Gastrocnemius medialis (tissue), 4 donors: ENCODE measurements around the gene C19orf44. TPM values are rescaled to one million over a fixed set of nuclear protein-coding genes. Genes with fewer than 3 reads are reported as not detected.

Experiments used
- ATAC-seq, 2 donors: fragments of 150-250 bp; one replicate each; pipeline ENCODE4 v1.9.1; 2016
- DNase-seq, 2 donors: peaks; one replicate each; pipeline ENCODE4 v3.0.0-alpha.2; 2019
- H3K27ac ChIP-seq, 4 donors: fragments of 200-600 bp; sonication (generic); 1 replicate in 1 of 4; 2 replicates in 3 of 4; pipeline ENCODE4 v1.5.1; 2016 to 2018; ENCODE audit warnings: mild to moderate bottlenecking in 2 of 4, moderate library complexity in 1 of 4
- H3K27me3 ChIP-seq, 3 donors: fragments of 200-600 bp; sonication (generic) in 2 of 3; 1 replicate in 1 of 3; 2 replicates in 2 of 3; pipeline versions ENCODE4 v1.5.1 to v1.6.0; 2016 to 2019; ENCODE audit warnings: mild to moderate bottlenecking in 1 of 3, moderate library complexity in 1 of 3
- H3K36me3 ChIP-seq, 2 donors: fragments of 200-600 bp; sonication (generic) in 1 of 2; one replicate each; pipeline ENCODE4 v1.5.1; 2017 to 2018
- H3K4me1 ChIP-seq, 2 donors: fragments of 200-600 bp; sonication (generic) in 1 of 2; one replicate each; pipeline ENCODE4 v1.5.1; 2016 to 2017; ENCODE audit warnings: mild to moderate bottlenecking in 2 of 2
- H3K4me3 ChIP-seq, 4 donors: fragments of 200-600 bp; sonication (generic) in 3 of 4; 1 replicate in 1 of 4; 2 replicates in 3 of 4; pipeline ENCODE4 v1.5.1; 2016 to 2019; ENCODE audit warnings: mild to moderate bottlenecking in 2 of 4
- H3K9me3 ChIP-seq, 3 donors: fragments of 200-600 bp; sonication (generic) in 2 of 3; 1 replicate in 1 of 3; 2 replicates in 2 of 3; pipeline ENCODE4 v1.5.1; 2016 to 2019
- POLR2A ChIP-seq, 2 donors: fragments of 450-650 bp; IDR thresholded peaks; one replicate each; pipeline ENCODE4 v1.6.1; 2017; ENCODE audit warnings: antibody characterized with exemption in 2 of 2, mild to moderate bottlenecking in 2 of 2, moderate library complexity in 2 of 2
- in situ Hi-C, 4 donors: fragments of 200-750 bp; cut with MboI; loops; one replicate each; pipeline versions ENCODE4 v1.15.0 to v1.8.0; 2017; ENCODE audit warnings: low sequenced_read_pairs in 4 of 4
- intact Hi-C: fragments of 100-400 bp; cut with DNase I; formaldehyde crosslinking; loops from one replicate; pipeline ENCODE4 v1.15.1; 2023; ENCODE audit warnings: low total_unique reads
- total RNA-seq, 4 donors: library from RNA; depleted of rRNA; stranded (reverse); fragments of >200 nt; gene quantifications; one replicate each; pipeline versions ENCODE4 v1.1.0 to v1.2.3, GENCODE V29; 2016
- TF ChIP-seq, protein P1 (sequence below), 5 experiments: fragments of 450-650 bp in 3 of 5; fragments of 200-600 bp in 2 of 5; sonication (generic) in 2 of 5; IDR thresholded peaks in 4 of 5; conservative IDR thresholded peaks in 1 of 5; 1 replicate in 4 of 5; 2 replicates in 1 of 5; pipeline ENCODE4 v1.5.1; 2016 to 2019; ENCODE audit warnings: antibody characterized with exemption in 5 of 5, mild to moderate bottlenecking in 3 of 5, moderate library complexity in 3 of 5

C19orf44 gene
- total RNA-seq, 4 donors from 2014 or later: 4.1 to 7.1 (median 5.0) TPM

DNA sequence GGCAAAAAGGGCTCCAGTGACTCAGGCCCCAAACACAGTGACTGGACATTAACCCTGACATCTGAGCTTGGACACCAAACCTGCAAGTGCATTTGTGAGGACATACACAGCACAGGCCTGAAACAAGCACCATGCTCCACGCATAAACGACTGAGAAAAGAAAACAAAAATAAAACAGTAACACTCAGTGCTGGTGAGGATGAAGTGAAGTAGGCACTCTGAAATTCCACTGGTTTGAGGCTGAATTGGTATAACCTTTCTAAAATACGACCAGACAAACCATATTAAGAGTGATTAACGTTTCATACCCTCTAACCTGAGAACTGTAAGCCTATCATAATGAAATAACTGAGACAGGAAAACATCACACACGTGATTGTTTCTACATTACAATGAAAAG, 70.5 kb downstream of the C19orf44 start:
- ATAC-seq (no peak), DNase-seq (no peak)
- no peak for TF ChIP-seq POLR2A (IDR thresholded peaks at IDR 0.05)
- TF ChIP-seq, protein P1, sequence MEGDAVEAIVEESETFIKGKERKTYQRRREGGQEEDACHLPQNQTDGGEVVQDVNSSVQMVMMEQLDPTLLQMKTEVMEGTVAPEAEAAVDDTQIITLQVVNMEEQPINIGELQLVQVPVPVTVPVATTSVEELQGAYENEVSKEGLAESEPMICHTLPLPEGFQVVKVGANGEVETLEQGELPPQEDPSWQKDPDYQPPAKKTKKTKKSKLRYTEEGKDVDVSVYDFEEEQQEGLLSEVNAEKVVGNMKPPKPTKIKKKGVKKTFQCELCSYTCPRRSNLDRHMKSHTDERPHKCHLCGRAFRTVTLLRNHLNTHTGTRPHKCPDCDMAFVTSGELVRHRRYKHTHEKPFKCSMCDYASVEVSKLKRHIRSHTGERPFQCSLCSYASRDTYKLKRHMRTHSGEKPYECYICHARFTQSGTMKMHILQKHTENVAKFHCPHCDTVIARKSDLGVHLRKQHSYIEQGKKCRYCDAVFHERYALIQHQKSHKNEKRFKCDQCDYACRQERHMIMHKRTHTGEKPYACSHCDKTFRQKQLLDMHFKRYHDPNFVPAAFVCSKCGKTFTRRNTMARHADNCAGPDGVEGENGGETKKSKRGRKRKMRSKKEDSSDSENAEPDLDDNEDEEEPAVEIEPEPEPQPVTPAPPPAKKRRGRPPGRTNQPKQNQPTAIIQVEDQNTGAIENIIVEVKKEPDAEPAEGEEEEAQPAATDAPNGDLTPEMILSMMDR (IDR thresholded peaks at IDR 0.05 in 4 of 5, conservative IDR thresholded peaks at IDR 0.05 in 1 of 5): no peak
- intact Hi-C loops (no loop called here), in situ Hi-C loops (loop anchor here in 1 of 4 donors (25.0 kb wide), 1 partner anchor 271 kb away; the partner anchor contains the start of gene SIN3B)
- peaks cover 0 to 49% of the 10 kb centered on the region in 2 donors for H3K36me3 ChIP-seq
- H3K4me1 ChIP-seq: peaks cover 9 to 21% of the 10 kb centered on the region in 2 donors
- no peaks in the 10 kb centered on the region for H3K27me3 ChIP-seq
- no peaks in the 10 kb centered on the region for H3K9me3 ChIP-seq
- no peak overlapping the region for H3K4me3 ChIP-seq
- peak overlapping the region in 3 of 4 donors; percentile 27 to 56 (median 46) for H3K27ac ChIP-seq

DNA sequence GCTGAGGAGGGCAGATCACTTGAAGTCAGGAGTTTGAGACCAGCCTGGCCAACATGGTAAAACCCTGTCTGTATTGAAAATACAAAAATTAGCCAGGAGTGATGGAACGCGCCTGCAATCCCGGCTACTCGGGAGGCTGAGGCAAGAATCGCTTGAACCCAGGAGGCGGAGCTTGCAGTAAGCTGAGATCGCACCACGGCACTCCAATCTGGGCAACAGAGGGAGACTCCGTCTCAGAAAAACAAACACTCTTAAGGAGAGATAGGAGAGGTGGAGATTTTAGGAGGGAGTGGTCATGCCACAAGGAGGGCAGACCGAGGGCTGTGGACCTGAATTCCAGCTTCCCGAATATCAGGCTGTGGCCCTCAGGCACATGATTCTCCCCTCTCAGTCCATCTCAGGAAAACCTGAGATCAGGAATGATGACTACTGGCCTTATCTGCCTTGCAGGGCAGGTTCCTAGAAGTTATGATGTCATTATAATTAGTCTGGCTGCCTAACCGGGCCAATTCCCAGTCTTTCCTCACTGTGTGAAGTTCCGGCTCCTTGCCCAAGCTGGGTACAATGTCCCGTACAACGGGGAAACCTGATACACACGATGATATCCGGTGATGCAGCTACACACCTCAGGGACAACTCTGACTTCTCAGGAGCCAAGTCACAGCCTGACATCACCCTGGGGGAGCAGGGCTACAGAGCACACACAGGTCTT, 73.6 kb downstream of the C19orf44 start:
- DNase-seq (peak in 1 of 2 donors; percentile 56), ATAC-seq (peak in 1 of 2 donors; percentile 32)
- intact Hi-C loops (no loop called here), in situ Hi-C loops (loop anchor here in 1 of 4 donors (25.0 kb wide), 1 partner anchor 268 kb away; the partner anchor contains the start of gene SIN3B)
- H3K4me3 ChIP-seq: no peak overlapping the region
- H3K9me3 ChIP-seq: no peaks in the 10 kb centered on the region
- TF ChIP-seq, protein P1 (IDR thresholded peaks at IDR 0.05 in 4 of 5, conservative IDR thresholded peaks at IDR 0.05 in 1 of 5): no peak
- TF ChIP-seq POLR2A (IDR thresholded peaks at IDR 0.05): no peak
- peaks cover 0 to 30% of the 10 kb centered on the region in 2 donors for H3K36me3 ChIP-seq
- H3K27me3 ChIP-seq: no peaks in the 10 kb centered on the region
- peaks cover 29 to 35% of the 10 kb centered on the region in 2 donors for H3K4me1 ChIP-seq
- H3K27ac ChIP-seq: peak overlapping the region; percentile 68 to 88 (median 81)

Other genes with a start within 250 kb of the C19orf44 start
- 10 to 100 TPM in 3 of 4 donors, 1 to 10 TPM in 1; 6.8 to 45.6 (median 32.0) TPM for gene KLF2, start 171.6 kb upstream of the C19orf44 start, total RNA-seq
- gene EPS15L1, start 24.4 kb upstream of the C19orf44 start, total RNA-seq: 10 to 100 TPM; 52.5 to 61.7 (median 59.7) TPM
- gene CALR3, start 227 bp upstream of the C19orf44 start, total RNA-seq: not detected
- 10 to 100 TPM in 2 of 4 donors, 1 to 10 TPM in 2; 7.4 to 12.1 (median 9.8) TPM for gene CHERP, start 46.0 kb downstream of the C19orf44 start, total RNA-seq
- gene SLC35E1, start 76.0 kb downstream of the C19orf44 start, total RNA-seq: 10 to 100 TPM; 24.1 to 60.3 (median 40.1) TPM
- gene MED26, start 131.8 kb downstream of the C19orf44 start, total RNA-seq: 10 to 100 TPM in 2 of 4 donors, 1 to 10 TPM in 2; 5.7 to 15.7 (median 9.4) TPM
- 10 to 100 TPM; 36.4 to 60.5 (median 49.8) TPM for gene SMIM7, start 163.8 kb downstream of the C19orf44 start, total RNA-seq
- 100 to 1,000 TPM; 101 to 256 (median 182) TPM for gene TMEM38A, start 164.7 kb downstream of the C19orf44 start, total RNA-seq
- gene NWD1, start 223.5 kb downstream of the C19orf44 start, total RNA-seq: under 1 TPM in 3 of 4 donors, not detected in 1; 0.03 to 0.24 (median 0.10) TPM